GM12874 (cell line): ENCODE results near the gene UQCR11.

Experiments used
- TF ChIP-seq, protein P1 (sequence below): IDR thresholded peaks from 2 replicates; pipeline ENCODE4 v1.5.1; 2011; ENCODE audit warnings: low read depth, mild to moderate bottlenecking, control low read depth, low read length, moderate library complexity; ENCODE audit not compliant: insufficient read depth

UQCR11 gene

DNA sequence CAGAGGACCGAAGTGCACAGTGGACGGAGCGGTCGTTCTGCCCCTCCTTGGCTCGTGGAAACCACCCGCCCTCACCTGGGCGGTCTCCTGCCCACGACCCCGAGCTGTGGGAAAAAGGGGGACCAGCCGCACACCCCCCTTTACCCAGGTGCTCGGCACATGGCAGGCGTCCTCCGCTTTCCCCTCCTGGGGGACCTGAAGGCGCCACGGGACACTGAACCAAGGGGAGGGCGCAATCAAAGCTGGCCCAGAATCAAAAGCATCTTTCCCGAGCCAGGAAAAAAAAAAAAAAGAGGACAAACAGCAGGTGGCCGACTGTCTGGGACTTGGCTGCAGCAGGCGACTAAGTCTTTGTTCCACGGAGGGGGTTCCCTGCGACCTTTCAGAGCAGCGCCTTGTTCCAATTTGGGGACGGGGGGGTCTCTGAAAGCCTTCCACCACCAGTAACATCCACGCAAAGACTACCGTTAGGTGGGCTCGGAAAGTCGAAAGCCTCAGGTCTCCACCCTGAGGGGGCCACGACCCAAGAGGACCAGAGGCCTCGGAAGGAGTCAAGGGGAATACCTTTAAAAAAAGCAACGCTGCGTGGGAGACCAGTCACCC, 13.7 kb downstream of the UQCR11 start:
- TF ChIP-seq, protein P1, sequence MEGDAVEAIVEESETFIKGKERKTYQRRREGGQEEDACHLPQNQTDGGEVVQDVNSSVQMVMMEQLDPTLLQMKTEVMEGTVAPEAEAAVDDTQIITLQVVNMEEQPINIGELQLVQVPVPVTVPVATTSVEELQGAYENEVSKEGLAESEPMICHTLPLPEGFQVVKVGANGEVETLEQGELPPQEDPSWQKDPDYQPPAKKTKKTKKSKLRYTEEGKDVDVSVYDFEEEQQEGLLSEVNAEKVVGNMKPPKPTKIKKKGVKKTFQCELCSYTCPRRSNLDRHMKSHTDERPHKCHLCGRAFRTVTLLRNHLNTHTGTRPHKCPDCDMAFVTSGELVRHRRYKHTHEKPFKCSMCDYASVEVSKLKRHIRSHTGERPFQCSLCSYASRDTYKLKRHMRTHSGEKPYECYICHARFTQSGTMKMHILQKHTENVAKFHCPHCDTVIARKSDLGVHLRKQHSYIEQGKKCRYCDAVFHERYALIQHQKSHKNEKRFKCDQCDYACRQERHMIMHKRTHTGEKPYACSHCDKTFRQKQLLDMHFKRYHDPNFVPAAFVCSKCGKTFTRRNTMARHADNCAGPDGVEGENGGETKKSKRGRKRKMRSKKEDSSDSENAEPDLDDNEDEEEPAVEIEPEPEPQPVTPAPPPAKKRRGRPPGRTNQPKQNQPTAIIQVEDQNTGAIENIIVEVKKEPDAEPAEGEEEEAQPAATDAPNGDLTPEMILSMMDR: no peak

DNA sequence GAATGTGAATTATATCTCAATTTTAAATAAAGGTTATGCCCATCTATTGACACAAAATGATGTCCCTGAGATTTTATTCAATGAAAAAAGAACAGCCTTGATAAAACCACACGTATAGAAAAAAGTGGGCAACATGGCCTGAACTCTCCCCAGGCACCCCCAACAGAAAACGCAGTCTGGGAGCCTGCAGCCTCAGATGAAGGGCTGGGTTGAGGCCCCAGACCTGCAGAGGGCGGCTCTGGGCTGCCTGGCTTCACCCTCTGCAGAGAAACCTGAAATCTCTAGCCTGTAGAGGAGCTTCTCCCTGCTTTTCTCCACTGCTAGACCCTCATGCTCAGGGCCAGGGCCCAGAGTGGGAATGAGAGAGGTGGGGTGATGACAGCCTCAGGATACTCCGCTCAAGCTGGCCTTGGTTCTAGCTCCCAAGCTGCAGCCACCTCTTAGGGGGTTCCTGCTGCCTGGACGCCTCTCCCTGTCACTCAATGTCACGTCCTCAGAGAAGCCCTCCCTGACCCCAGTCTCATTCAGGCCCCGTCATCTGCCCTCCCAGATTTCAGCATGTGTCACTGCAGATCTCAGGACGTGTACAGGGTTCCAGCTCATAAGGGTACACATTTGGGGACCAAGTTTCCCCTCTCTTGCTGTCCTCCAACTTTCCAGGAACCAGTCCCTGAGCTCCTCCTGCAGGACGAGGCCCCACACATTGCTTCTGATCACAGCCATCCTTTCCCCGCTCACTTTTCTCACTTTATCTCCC, 14.4 kb downstream of the UQCR11 start:
- TF ChIP-seq, protein P1: peak; percentile 66

DNA sequence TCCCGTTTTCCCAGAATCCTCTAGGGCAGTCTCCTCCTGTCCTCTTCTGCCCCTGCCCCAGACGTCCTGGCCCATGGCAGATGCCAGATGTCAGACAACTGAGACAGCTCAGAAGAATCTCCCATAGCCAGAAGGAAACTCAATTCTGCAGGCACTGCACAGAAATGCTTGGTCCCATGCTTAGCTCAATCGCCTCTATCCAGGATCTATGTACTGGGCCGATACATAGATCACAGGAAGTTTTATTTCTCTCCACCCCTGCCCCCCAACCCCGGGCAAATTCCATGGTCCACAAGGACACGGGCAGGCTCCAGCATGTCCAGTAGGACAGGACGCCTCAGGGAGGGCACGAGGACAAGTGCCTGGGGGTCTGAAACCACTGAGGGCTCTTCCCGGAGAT, 17.4 kb downstream of the UQCR11 start:
- TF ChIP-seq, protein P1: no peak

DNA sequence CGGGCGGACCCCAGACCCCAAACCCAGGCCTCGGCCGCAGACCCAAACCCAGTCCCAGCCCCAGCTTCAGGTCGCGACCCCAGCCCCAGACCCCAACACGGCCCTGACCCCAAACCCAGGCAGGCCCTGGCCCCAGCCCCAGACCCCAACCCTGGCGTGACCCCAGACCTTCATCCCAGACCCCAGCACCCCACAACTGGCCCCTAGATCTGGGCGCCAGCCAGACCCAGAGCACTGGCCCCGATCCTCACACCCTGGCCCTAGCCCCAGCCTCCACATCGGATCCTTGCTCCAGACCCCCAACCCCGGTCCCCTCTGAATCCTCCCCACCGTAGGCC, 20.1 kb downstream of the UQCR11 start:
- TF ChIP-seq, protein P1: no peak

DNA sequence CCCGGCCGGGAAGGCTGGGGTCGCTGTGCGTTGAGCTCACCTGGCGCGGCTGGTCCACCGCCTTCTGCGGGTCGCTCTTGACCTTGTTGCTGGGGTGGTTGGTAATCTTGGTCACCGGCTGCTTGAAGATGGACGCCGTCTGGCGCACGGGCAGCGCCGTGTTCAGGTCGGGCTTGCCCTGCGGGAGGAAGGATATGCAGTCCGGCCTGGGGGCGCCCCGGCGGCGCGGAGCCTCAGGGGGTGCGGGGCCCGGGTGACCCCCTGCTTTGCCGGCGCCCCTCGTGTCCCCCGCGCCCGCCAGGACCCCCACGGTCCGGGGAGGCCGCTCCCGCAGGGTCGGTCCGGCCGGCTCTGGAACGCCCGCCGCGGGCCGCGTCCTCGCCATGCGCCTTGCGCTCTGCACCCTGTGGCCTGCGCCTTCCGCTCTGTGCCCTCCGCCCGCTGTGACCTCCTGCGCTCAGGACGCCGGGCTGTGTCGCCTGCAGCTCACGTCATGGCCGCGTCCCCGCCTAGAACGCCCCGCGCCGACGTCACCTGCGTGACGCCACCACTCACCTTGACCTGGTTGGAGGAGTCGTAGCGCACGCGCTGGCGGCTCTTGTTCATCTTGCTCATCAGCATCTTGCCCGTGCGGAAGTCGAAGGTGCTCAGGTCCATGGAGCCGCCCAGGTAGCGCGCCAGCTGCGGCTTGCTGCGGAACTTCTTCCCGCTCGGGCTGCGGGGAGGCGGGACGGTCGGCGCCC, 20.6 kb downstream of the UQCR11 start:
- TF ChIP-seq, protein P1: no peak

DNA sequence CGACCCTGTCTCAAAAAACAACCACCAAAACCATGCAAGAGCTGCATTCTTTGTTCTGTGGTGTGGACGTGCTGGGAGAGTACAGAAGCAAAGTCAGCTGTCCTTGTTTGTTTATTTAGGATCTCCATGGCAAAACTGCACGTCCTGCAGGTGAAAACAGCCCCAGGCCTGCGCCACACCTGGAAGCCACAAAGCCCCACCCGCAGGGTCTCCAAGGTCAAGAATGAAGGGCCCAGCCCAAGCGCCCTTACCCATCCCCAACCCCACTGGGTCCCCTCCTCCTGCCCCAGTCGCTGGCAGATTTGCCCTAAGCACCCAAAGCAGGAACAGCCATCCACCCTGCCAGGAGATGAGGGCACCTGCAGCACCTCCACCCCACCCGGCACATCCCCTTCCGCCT, 23.1 kb downstream of the UQCR11 start:
- TF ChIP-seq, protein P1: no peak

DNA sequence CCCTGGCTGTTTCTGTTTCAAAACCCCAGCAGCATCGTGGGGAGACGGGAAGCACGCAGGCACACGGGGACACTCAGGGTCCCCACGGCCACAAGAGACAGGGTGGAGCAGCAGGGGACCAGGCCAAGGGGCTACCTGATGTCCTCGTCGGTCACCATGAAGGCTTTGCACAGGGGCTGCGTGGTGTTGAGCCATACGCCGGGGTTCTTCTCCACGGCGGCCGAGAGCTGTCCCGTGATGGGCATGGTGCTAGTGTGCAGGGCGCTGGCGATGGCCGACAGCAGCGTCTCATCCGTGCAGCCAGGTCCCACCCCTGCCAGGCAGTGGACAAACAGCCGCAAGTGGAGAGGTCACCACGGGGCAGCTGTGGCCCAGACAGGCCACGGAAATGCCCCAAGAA, 24.3 kb downstream of the UQCR11 start:
- TF ChIP-seq, protein P1: no peak
